Aorta (tissue), 5 donors: ENCODE data around the gene ZDHHC3. TPM values are rescaled to one million over a fixed set of nuclear protein-coding genes. Genes with fewer than 3 reads are reported as not detected.
"Not testable (repeated sequence)": the region's sequence is repeated elsewhere in the genome, so short reads cannot be mapped to it uniquely, and the experiment has no call there.

Experiments used
- ATAC-seq: fragments of 200-7000 bp; cut with Tn5 transposase; one replicate; pipeline ENCODE4 v1.9.1; 2022; ENCODE audit warnings: moderate library complexity; ENCODE audit not compliant: low FRiP score
- DNase-seq, 2 donors: peaks; one replicate each; pipeline ENCODE4 v3.0.0-alpha.2; 2020
- H3K27ac ChIP-seq, 2 donors: one replicate each; pipeline ENCODE4 v1.5.1; 2013; ENCODE audit warnings: low read length in 2 of 2, mild to moderate bottlenecking in 2 of 2, moderate library complexity in 2 of 2, control low read depth in 1 of 2, inconsistent platforms in 1 of 2, low read depth in 1 of 2
- H3K27me3 ChIP-seq, 2 donors: one replicate each; pipeline ENCODE4 v1.6.1; 2013; ENCODE audit warnings: control low read depth in 1 of 2, low read length in 1 of 2, mild to moderate bottlenecking in 1 of 2, moderate library complexity in 1 of 2; ENCODE audit not compliant: insufficient read depth in 2 of 2, control insufficient read depth in 1 of 2
- H3K36me3 ChIP-seq, 2 donors: one replicate each; pipeline ENCODE4 v1.6.1; 2013; ENCODE audit warnings: control low read depth in 1 of 2, low read length in 1 of 2, mild to moderate bottlenecking in 1 of 2; ENCODE audit not compliant: insufficient read depth in 2 of 2, control insufficient read depth in 1 of 2
- H3K4me1 ChIP-seq, 2 donors: one replicate each; pipeline ENCODE4 v1.6.1; 2013; ENCODE audit warnings: low read length in 2 of 2, control low read depth in 1 of 2, mild to moderate bottlenecking in 1 of 2, moderate library complexity in 1 of 2; ENCODE audit not compliant: insufficient read depth in 2 of 2, control insufficient read depth in 1 of 2
- H3K4me3 ChIP-seq, 2 donors: one replicate each; pipeline ENCODE4 v1.5.1; 2013; ENCODE audit warnings: low read length in 2 of 2, control low read depth in 1 of 2, mild to moderate bottlenecking in 1 of 2
- H3K9me3 ChIP-seq: one replicate; pipeline ENCODE4 v1.6.1; 2013; ENCODE audit warnings: mild to moderate bottlenecking, low read length; ENCODE audit not compliant: control insufficient read depth
- WGBS, 2 donors: extraction: QIAGEN DNeasy Blood & Tissue Kit; methylation state at CpG; one replicate each; pipeline ENCODE4 v1.1.7; 2013; 5-methylcytosine and 5-hydroxymethylcytosine counted together
- intact Hi-C, 2 donors: fragments of 100-400 bp; cut with DNase I; formaldehyde crosslinking; loops; one replicate each; pipeline versions ENCODE4 v1.14.2 to v1.15.0; 2022
- polyA plus RNA-seq, 2 donors: library from polyadenylated mRNA; stranded (reverse); fragments of 200-250 nt; gene quantifications; one replicate each; pipeline ENCODE4 v1.2.3, GENCODE V29; 2013
- total RNA-seq, 2 donors: library from RNA; stranded (reverse); fragmentation: NEBNext Ultra II Directional; extraction: Animal tissue kit (Norgen Biotek cat#: 25700); gene quantifications; one replicate each; pipeline ENCODE4 v1.2.1, GENCODE V29; 2021
- donor health status: healthy with polysubstance abuse.
- donor health status: Bipolar disorder and iron deficiency.
- donor health status: DM: no; HTN: no; CAD: no.
- donor health status: DM: no; HTN: no; CAD: no.
- donor health status: DM: yes; HTN: yes; CAD: no.

ZDHHC3 gene
- total and polyA plus RNA-seq, 4 donors = 44.8 to 62.2 (median 55.0) TPM

GRCh38 chr3:44954304-44954703, 21.7 kb downstream of the ZDHHC3 start:
- Histone ChIP-seq H3K4me1 (no peaks in the 10 kb centered on the region), H3K4me3 (no peak overlapping the region), H3K27ac (no peak overlapping the region), H3K27me3 (no peaks in the 10 kb centered on the region), H3K36me3 (peaks cover 0 to 3% of the 10 kb centered on the region in 2 donors), H3K9me3 (no peaks in the 10 kb centered on the region)
- ATAC-seq = no peak
- intact Hi-C loops = no loop called here
- DNase-seq = no peak
- 86 to 92% methylated on average over 5 of the region's 5 CpGs for WGBS, 2 donors

- WGBS, 2 donors = 96 to 97% methylated on average over 3 of the region's 3 CpGs
- Histone ChIP-seq H3K27ac (no peak overlapping the region), H3K4me3 (no peak overlapping the region), H3K27me3 (no peaks in the 10 kb centered on the region), H3K9me3 (no peaks in the 10 kb centered on the region), H3K4me1 (no peaks in the 10 kb centered on the region), H3K36me3 (no peaks in the 10 kb centered on the region)
- ATAC-seq (no peak), DNase-seq (no peak)
- intact Hi-C loops = no loop called here
These were observed 23.3 kb downstream of the ZDHHC3 start for GRCh38 chr3:44952689-44953088.

GRCh38 chr3:44950275-44950734, 25.7 kb downstream of the ZDHHC3 start:
- WGBS, 2 donors = 81 to 84% methylated on average over 2 of the region's 2 CpGs
- no peaks in the 10 kb centered on the region for H3K27me3 ChIP-seq
- no peak for ATAC-seq
- no peaks in the 10 kb centered on the region for H3K36me3 ChIP-seq
- DNase-seq = no peak
- no peak overlapping the region for H3K27ac ChIP-seq
- no peaks in the 10 kb centered on the region for H3K9me3 ChIP-seq
- intact Hi-C loops = no loop called here
- no peaks in the 10 kb centered on the region for H3K4me1 ChIP-seq
- H3K4me3 ChIP-seq = no peak overlapping the region

GRCh38 chr3:44949770-44950169, 26.2 kb downstream of the ZDHHC3 start:
- H3K27ac ChIP-seq, intact Hi-C loops, H3K36me3 ChIP-seq, DNase-seq, ATAC-seq, H3K9me3 ChIP-seq, H3K4me1 ChIP-seq, H3K4me3 ChIP-seq, H3K27me3 ChIP-seq: not testable (repeated sequence)
- 94 to 100% methylated on average over 4 of the region's 4 CpGs for WGBS, 2 donors

GRCh38 chr3:44948239-44948638, 27.7 kb downstream of the ZDHHC3 start:
- Histone ChIP-seq H3K4me3 (no peak overlapping the region), H3K27me3 (no peaks in the 10 kb centered on the region), H3K36me3 (no peaks in the 10 kb centered on the region), H3K4me1 (no peaks in the 10 kb centered on the region), H3K9me3 (no peaks in the 10 kb centered on the region), H3K27ac (no peak overlapping the region)
- DNase-seq (no peak), ATAC-seq (no peak)
- intact Hi-C loops = no loop called here
- WGBS, 2 donors = 96 to 99% methylated on average over 3 of the region's 3 CpGs

GRCh38 chr3:44942202-44942921, 33.6 kb downstream of the ZDHHC3 start:
- H3K36me3 ChIP-seq = peaks cover 0 to 3% of the 10 kb centered on the region in 2 donors
- no peaks in the 10 kb centered on the region for H3K4me1 ChIP-seq
- ATAC-seq = no peak
- no peak overlapping the region for H3K4me3 ChIP-seq
- no peak for DNase-seq
- intact Hi-C loops = no loop called here
- no peak overlapping the region for H3K27ac ChIP-seq
- no peaks in the 10 kb centered on the region for H3K9me3 ChIP-seq
- H3K27me3 ChIP-seq = no peaks in the 10 kb centered on the region
- WGBS, 2 donors = 92 to 95% methylated on average over 9 of the region's 9 CpGs

- Histone ChIP-seq H3K27me3 (no peaks in the 10 kb centered on the region), H3K9me3 (no peaks in the 10 kb centered on the region), H3K27ac (no peak overlapping the region), H3K36me3 (peaks cover 0 to 3% of the 10 kb centered on the region in 2 donors), H3K4me1 (no peaks in the 10 kb centered on the region), H3K4me3 (no peak overlapping the region)
- intact Hi-C loops = no loop called here
- no peak for ATAC-seq
- no peak for DNase-seq
- WGBS, 2 donors = 64 to 68% methylated on average over 6 of the region's 6 CpGs
These were observed 36.4 kb downstream of the ZDHHC3 start for GRCh38 chr3:44939581-44940036.

- no peaks in the 10 kb centered on the region for H3K27me3 ChIP-seq
- H3K4me3 ChIP-seq = no peak overlapping the region
- no peaks in the 10 kb centered on the region for H3K9me3 ChIP-seq
- no peak overlapping the region for H3K27ac ChIP-seq
- WGBS, 2 donors = 94 to 97% methylated on average over 14 of the region's 14 CpGs
- no peaks in the 10 kb centered on the region for H3K4me1 ChIP-seq
- no peak for DNase-seq
- H3K36me3 ChIP-seq = peaks cover 0 to 1% of the 10 kb centered on the region in 2 donors
- intact Hi-C loops = no loop called here
- ATAC-seq = no peak
These were observed 42.7 kb downstream of the ZDHHC3 start for GRCh38 chr3:44932986-44933944.
